K562 (cell line): ENCODE results near the gene TRMT2A. TPM values are rescaled to one million over a fixed set of nuclear protein-coding genes. Genes with fewer than 3 reads are reported as not detected.

Experiments used
- GABPA ChIP-seq: fragments of 200-800 bp; sonication (Bioruptor generic); conservative IDR thresholded peaks from 2 replicates; pipeline ENCODE4 v1.6.1; 2016; ENCODE audit warnings: low read depth, missing genetic modification characterization, missing compliant biosample characterization
- PYGO2 ChIP-seq: fragments of 450-650 bp; IDR thresholded peaks from 2 replicates; pipeline ENCODE4 v1.6.1; 2016; ENCODE audit warnings: mild to moderate bottlenecking, missing genetic modification characterization, moderate library complexity, missing compliant biosample characterization
- RFX5 ChIP-seq: IDR thresholded peaks from 2 replicates; pipeline ENCODE4 v1.6.1; 2011; ENCODE audit warnings: low read depth, mild to moderate bottlenecking, improper control_type of control experiment, low read length
- SETDB1 ChIP-seq: IDR thresholded peaks from one replicate; pipeline ENCODE4 v1.6.1; 2012; ENCODE audit warnings: low read length, control low read depth, inconsistent platforms
- SREBF1 ChIP-seq: fragments of 150-350 bp; IDR thresholded peaks from 2 replicates; pipeline ENCODE4 v1.6.1; 2014; ENCODE audit warnings: antibody characterized with exemption, low read depth, low read length, borderline replicate concordance
- TAL1 ChIP-seq: fragments of 450-650 bp; IDR thresholded peaks from 2 replicates; pipeline ENCODE4 v1.6.1; 2016; ENCODE audit warnings: mild to moderate bottlenecking
- TCF7L2 ChIP-seq: fragments of 150-350 bp; IDR thresholded peaks from 2 replicates; pipeline ENCODE4 v1.6.1; 2016; ENCODE audit warnings: low read depth, mild to moderate bottlenecking, low read length, moderate library complexity
- ZNF77 ChIP-seq: fragments of 250-450 bp; sonication (Bioruptor Pico); IDR thresholded peaks from 2 replicates; pipeline ENCODE4 v1.5.0; 2020
- polyA plus RNA-seq, 8 experiments: library from polyadenylated mRNA; depleted of rRNA in 4 of 8; stranded (reverse) in 5 of 8; unstranded in 3 of 8; fragments of >200 nt; fragmentation: Nextera tagmentation in 2 of 8; fragmentation: Illumina TruSeq in 1 of 8; extraction: Ambion mirVana in 2 of 8; extraction: Trizol in 1 of 8; gene quantifications; 2 replicates each; pipeline versions ENCODE4 v1.2.1 to v1.2.3, GENCODE V29; 2011 to 2014; ENCODE audit warnings: inconsistent platforms in 1 of 8, missing spikeins in 1 of 8
- total RNA-seq, 7 experiments: library from RNA; depleted of rRNA in 6 of 7; stranded (reverse); fragments of >200 nt in 6 of 7; fragmentation: Illumina TruSeq in 2 of 7; extraction: Trizol in 2 of 7; gene quantifications; 2 replicates each; pipeline versions ENCODE4 v1.2.1 to v1.2.3, GENCODE V29; 2011 to 2021; ENCODE audit warnings: low replicate concordance in 1 of 7
- TF ChIP-seq, protein P1 (sequence below): fragments of 200-600 bp; sonication (generic); IDR thresholded peaks from one replicate; pipeline ENCODE4 v1.6.1; 2012; ENCODE audit warnings: mild to moderate bottlenecking, low read depth, low read length, inconsistent platforms
- TF ChIP-seq, protein P2 (sequence below): fragments of 200-800 bp; sonication (Bioruptor generic); IDR thresholded peaks from 2 replicates; pipeline ENCODE4 v1.6.1; 2017; ENCODE audit warnings: missing genetic modification characterization, missing compliant biosample characterization

TRMT2A gene
- total and polyA plus RNA-seq, 9 of the 15 experiments (the other 6 are each of a cell fraction or from before 2014, with no cell fraction given), result 1.6 to 265 (median 140) TPM

DNA sequence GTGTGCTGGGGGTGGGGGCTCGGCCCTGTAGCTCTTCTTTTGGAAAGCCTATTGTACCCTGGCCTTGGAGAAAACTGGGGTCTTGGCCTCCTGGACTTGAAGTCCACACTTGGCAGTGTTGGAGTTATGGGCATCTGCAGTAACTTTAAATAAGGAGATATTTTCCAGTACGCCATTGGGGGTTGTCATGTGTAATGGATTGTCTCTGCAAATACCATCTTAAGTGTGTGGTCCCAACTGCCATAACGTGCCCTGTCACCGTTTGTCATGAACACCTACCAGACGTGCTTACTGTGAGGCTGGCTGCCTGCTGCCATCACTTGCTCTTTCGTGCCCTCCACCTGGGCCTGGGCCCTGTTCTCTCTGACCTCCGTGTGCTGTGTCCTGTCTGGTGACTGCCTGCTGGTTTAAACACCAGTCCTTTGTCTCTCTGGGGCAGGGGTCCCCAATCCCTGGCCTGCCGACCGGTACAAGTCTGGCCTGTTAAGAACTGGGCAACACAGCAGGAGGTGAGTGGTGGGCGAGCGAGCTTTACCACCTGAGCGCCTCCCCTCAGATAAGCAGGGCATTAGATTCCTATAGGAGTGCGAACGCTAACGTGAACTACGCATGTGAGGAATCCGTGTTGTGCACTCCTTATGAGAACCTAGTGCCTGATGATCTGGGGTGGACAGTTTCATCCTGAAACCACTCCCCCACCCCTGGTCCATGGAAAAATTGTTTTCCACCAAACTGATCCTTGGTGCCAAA lies 11.0 kb upstream of the TRMT2A start (continued):
- TF ChIP-seq, protein P1, sequence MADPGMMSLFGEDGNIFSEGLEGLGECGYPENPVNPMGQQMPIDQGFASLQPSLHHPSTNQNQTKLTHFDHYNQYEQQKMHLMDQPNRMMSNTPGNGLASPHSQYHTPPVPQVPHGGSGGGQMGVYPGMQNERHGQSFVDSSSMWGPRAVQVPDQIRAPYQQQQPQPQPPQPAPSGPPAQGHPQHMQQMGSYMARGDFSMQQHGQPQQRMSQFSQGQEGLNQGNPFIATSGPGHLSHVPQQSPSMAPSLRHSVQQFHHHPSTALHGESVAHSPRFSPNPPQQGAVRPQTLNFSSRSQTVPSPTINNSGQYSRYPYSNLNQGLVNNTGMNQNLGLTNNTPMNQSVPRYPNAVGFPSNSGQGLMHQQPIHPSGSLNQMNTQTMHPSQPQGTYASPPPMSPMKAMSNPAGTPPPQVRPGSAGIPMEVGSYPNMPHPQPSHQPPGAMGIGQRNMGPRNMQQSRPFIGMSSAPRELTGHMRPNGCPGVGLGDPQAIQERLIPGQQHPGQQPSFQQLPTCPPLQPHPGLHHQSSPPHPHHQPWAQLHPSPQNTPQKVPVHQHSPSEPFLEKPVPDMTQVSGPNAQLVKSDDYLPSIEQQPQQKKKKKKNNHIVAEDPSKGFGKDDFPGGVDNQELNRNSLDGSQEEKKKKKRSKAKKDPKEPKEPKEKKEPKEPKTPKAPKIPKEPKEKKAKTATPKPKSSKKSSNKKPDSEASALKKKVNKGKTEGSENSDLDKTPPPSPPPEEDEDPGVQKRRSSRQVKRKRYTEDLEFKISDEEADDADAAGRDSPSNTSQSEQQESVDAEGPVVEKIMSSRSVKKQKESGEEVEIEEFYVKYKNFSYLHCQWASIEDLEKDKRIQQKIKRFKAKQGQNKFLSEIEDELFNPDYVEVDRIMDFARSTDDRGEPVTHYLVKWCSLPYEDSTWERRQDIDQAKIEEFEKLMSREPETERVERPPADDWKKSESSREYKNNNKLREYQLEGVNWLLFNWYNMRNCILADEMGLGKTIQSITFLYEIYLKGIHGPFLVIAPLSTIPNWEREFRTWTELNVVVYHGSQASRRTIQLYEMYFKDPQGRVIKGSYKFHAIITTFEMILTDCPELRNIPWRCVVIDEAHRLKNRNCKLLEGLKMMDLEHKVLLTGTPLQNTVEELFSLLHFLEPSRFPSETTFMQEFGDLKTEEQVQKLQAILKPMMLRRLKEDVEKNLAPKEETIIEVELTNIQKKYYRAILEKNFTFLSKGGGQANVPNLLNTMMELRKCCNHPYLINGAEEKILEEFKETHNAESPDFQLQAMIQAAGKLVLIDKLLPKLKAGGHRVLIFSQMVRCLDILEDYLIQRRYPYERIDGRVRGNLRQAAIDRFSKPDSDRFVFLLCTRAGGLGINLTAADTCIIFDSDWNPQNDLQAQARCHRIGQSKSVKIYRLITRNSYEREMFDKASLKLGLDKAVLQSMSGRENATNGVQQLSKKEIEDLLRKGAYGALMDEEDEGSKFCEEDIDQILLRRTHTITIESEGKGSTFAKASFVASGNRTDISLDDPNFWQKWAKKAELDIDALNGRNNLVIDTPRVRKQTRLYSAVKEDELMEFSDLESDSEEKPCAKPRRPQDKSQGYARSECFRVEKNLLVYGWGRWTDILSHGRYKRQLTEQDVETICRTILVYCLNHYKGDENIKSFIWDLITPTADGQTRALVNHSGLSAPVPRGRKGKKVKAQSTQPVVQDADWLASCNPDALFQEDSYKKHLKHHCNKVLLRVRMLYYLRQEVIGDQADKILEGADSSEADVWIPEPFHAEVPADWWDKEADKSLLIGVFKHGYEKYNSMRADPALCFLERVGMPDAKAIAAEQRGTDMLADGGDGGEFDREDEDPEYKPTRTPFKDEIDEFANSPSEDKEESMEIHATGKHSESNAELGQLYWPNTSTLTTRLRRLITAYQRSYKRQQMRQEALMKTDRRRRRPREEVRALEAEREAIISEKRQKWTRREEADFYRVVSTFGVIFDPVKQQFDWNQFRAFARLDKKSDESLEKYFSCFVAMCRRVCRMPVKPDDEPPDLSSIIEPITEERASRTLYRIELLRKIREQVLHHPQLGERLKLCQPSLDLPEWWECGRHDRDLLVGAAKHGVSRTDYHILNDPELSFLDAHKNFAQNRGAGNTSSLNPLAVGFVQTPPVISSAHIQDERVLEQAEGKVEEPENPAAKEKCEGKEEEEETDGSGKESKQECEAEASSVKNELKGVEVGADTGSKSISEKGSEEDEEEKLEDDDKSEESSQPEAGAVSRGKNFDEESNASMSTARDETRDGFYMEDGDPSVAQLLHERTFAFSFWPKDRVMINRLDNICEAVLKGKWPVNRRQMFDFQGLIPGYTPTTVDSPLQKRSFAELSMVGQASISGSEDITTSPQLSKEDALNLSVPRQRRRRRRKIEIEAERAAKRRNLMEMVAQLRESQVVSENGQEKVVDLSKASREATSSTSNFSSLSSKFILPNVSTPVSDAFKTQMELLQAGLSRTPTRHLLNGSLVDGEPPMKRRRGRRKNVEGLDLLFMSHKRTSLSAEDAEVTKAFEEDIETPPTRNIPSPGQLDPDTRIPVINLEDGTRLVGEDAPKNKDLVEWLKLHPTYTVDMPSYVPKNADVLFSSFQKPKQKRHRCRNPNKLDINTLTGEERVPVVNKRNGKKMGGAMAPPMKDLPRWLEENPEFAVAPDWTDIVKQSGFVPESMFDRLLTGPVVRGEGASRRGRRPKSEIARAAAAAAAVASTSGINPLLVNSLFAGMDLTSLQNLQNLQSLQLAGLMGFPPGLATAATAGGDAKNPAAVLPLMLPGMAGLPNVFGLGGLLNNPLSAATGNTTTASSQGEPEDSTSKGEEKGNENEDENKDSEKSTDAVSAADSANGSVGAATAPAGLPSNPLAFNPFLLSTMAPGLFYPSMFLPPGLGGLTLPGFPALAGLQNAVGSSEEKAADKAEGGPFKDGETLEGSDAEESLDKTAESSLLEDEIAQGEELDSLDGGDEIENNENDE, result peak; percentile 74
- no peak for TF ChIP-seq PYGO2
- TF ChIP-seq SREBF1, result no peak
- TF ChIP-seq, protein P2, sequence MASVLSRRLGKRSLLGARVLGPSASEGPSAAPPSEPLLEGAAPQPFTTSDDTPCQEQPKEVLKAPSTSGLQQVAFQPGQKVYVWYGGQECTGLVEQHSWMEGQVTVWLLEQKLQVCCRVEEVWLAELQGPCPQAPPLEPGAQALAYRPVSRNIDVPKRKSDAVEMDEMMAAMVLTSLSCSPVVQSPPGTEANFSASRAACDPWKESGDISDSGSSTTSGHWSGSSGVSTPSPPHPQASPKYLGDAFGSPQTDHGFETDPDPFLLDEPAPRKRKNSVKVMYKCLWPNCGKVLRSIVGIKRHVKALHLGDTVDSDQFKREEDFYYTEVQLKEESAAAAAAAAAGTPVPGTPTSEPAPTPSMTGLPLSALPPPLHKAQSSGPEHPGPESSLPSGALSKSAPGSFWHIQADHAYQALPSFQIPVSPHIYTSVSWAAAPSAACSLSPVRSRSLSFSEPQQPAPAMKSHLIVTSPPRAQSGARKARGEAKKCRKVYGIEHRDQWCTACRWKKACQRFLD (CRISPR knock-in tag), result no peak
- no peak for TF ChIP-seq RFX5
- no peak for TF ChIP-seq TCF7L2
- no peak for TF ChIP-seq GABPA (tag)
- no peak for TF ChIP-seq TAL1
- TF ChIP-seq SETDB1, result no peak
- peak; percentile 51 for TF ChIP-seq ZNF77 (CRISPR knock-in tag)
